Right lobe of liver (tissue), 6 donors: ENCODE measurements around the gene ZDHHC11. TPM values are rescaled to one million over a fixed set of nuclear protein-coding genes. Genes with fewer than 3 reads are reported as not detected.
A peak's percentile ranks its signal among the peaks of the same experiment; 100 is the strongest.

Source experiments
- ATAC-seq, 4 donors: fragments of 200-7000 bp; cut with Tn5 transposase; one replicate each; pipeline ENCODE4 v1.9.1; 2020; ENCODE audit warnings: mild to moderate bottlenecking in 4 of 4, moderate library complexity in 4 of 4
- DNase-seq, 3 donors: peaks; one replicate each; pipeline ENCODE4 v3.0.0-alpha.2; 2020
- H3K27ac ChIP-seq, 3 donors: fragments of 200-600 bp; one replicate each; pipeline ENCODE4 v1.8.0; 2022
- H3K27me3 ChIP-seq, 2 donors: fragments of 200-600 bp; one replicate each; pipeline ENCODE4 v1.8.0; 2022
- H3K36me3 ChIP-seq, 4 donors: fragments of 200-600 bp; sonication (generic) in 1 of 4; one replicate each; pipeline versions ENCODE4 v1.5.1 to v1.8.0; 2017 to 2022; ENCODE audit warnings: control low read depth in 1 of 4
- H3K4me1 ChIP-seq, 4 donors: fragments of 200-600 bp; sonication (generic) in 1 of 4; one replicate each; pipeline versions ENCODE4 v1.5.1 to v1.8.0; 2017 to 2022; ENCODE audit warnings: control low read depth in 1 of 4
- H3K4me3 ChIP-seq, 3 donors: fragments of 200-600 bp; one replicate each; pipeline ENCODE4 v1.8.0; 2022
- H3K9me3 ChIP-seq, 4 donors: fragments of 200-600 bp; sonication (generic) in 1 of 4; one replicate each; pipeline versions ENCODE4 v1.5.1 to v1.8.0; 2017 to 2022; ENCODE audit warnings: control low read depth in 1 of 4
- POLR2A ChIP-seq: fragments of 450-650 bp; IDR thresholded peaks from one replicate; pipeline ENCODE4 v1.6.1; 2017; ENCODE audit warnings: antibody characterized with exemption, mild to moderate bottlenecking
- WGBS: methylation state at CpG from one replicate; pipeline ENCODE4 v1.1.6; 2018; ENCODE audit warnings: low coverage, low lambda C conversion rate; ENCODE audit not compliant: insufficient coverage; ENCODE audit errors: missing lambda C conversion rate; 5-methylcytosine and 5-hydroxymethylcytosine counted together
- intact Hi-C, 2 donors: fragments of 100-400 bp; cut with DNase I; formaldehyde crosslinking; loops; one replicate each; pipeline versions ENCODE4 v1.11.2 to v1.14.1; 2022
- long read RNA-seq: library from polyadenylated mRNA; unstranded; transcript quantifications from one replicate; pipeline ENCODE4 v2.0.0, GENCODE V29; 2019
- total RNA-seq, 6 experiments: library from RNA; depleted of rRNA in 2 of 6; stranded (reverse); fragments of >200 nt in 2 of 6; fragmentation: NEBNext Ultra II Directional in 3 of 6; extraction: Animal tissue kit (Norgen Biotek cat#: 25700) in 3 of 6; gene quantifications; one replicate each; pipeline versions ENCODE4 v1.1.0 to v1.2.4, GENCODE V29; 2016 to 2023
- TF ChIP-seq, protein P1 (sequence below), 4 donors: fragments of 200-600 bp in 3 of 4; fragments of 450-650 bp in 1 of 4; IDR thresholded peaks; one replicate each; pipeline versions ENCODE4 v1.5.1 to v1.8.0; 2016 to 2022; ENCODE audit warnings: antibody characterized with exemption in 4 of 4, mild to moderate bottlenecking in 2 of 4
- donor health status: DM: no; HTN: yes; CAD: no.
- donor health status: DM: no; HTN: no; CAD: no.
- donor health status: DM: no; HTN: no; CAD: no.
- donor health status: DM: no; HTN: yes; CAD: no.
- donor health status: DM: no; HTN: yes; CAD: no.

ZDHHC11 gene, protein sequence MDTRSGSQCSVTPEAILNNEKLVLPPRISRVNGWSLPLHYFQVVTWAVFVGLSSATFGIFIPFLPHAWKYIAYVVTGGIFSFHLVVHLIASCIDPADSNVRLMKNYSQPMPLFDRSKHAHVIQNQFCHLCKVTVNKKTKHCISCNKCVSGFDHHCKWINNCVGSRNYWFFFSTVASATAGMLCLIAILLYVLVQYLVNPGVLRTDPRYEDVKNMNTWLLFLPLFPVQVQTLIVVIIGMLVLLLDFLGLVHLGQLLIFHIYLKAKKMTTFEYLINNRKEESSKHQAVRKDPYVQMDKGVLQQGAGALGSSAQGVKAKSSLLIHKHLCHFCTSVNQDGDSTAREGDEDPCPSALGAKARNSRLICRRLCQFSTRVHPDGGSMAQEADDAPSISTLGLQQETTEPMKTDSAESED
- 10 to 100 TPM in 2 of 6 experiments, 1 to 10 TPM in 3, under 1 TPM in 1; 0.50 to 14.4 (median 5.8) TPM for total RNA-seq
- long read RNA-seq = 0 reads

DNA sequence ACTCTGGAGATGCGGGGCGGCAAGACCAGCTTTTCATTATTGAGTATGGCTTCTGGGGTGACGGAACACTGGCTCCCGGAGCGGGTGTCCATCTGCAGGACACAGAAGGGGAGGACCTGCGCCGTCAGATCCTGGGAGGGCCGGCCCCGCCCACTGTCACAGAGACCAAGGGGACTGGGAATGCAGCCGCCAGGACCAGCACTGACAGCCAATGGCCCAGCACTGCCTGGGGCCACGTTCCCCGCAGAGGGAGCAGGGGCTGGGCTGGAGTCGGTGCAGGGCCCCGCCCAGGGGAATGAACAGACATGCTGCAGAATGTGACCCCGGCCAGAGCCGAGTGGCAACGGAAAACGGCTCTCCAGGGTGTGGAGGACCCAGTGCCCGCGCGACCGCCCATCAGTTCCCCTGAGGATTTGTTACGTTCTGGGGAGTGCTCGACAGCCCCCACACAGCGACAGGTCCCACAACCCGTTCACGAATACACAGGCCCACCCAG lies at the start of gene ZDHHC11:
TSS of gene ZDHHC11 (minus strand) at position 476 of the 496 bp plus-strand sequence. CDS start at position 92, 384 bp downstream.
- Histone ChIP-seq H3K4me3 (peak within 1 kb of the TSS in 2 of 3 donors; percentile 9 to 21), H3K4me1 (no peaks in the 10 kb centered on the region), H3K27me3 (no peaks in the 10 kb centered on the region), H3K9me3 (no peaks in the 10 kb centered on the region), H3K36me3 (no peaks in the 10 kb centered on the region), H3K27ac (no peak within 1 kb of the TSS)
- WGBS = 80% methylated on average over 4 of the region's 27 CpGs
- TF ChIP-seq, protein P1, sequence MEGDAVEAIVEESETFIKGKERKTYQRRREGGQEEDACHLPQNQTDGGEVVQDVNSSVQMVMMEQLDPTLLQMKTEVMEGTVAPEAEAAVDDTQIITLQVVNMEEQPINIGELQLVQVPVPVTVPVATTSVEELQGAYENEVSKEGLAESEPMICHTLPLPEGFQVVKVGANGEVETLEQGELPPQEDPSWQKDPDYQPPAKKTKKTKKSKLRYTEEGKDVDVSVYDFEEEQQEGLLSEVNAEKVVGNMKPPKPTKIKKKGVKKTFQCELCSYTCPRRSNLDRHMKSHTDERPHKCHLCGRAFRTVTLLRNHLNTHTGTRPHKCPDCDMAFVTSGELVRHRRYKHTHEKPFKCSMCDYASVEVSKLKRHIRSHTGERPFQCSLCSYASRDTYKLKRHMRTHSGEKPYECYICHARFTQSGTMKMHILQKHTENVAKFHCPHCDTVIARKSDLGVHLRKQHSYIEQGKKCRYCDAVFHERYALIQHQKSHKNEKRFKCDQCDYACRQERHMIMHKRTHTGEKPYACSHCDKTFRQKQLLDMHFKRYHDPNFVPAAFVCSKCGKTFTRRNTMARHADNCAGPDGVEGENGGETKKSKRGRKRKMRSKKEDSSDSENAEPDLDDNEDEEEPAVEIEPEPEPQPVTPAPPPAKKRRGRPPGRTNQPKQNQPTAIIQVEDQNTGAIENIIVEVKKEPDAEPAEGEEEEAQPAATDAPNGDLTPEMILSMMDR (IDR thresholded peaks at IDR 0.05) = no peak
- TF ChIP-seq POLR2A = no peak
- ATAC-seq = peak; percentile 29 to 59 (median 46)
- DNase-seq = peak; percentile 37 to 54 (median 47)
- intact Hi-C loops = no loop called here

DNA sequence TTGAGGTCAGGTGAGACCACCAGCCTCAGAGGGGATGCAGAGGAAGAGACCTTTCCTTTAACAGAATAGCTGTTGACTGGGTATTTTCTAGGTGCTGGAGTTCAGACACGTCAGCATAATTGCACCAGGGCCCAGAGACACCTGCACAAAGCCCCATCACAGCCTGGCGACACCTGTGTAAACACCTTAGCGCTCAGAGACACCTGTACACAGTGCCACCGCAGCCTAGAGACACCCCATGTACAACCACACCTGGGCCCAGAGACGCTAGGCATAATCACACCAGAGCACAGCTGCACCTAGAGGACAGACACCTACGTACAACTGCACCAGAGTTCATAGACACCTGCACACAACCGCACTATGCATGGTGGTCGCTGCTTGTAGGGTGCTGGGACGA lies 42.9 kb upstream of the ZDHHC11 start:
- no CpG with 5 or more reads among the region's 9 CpGs for WGBS
- no peak for ATAC-seq

DNA sequence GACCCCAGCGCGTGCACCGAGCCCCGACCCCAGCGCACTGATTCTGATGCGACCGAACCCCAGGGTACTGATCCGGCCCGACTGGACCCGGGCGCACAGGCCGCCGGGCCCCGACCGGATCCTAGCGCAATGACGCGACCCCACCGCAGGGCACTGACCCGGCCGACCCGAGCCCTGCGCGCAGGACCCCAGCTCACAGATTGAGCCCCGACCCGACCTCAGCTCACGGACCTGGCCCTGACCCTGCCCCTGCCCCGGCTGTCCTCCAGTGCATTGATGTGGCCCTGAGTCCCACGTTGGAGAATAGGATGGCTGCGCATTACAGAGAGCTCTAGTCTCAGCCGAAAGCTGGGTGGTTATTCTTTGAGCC lies 42.3 kb upstream of the ZDHHC11 start:
- peaks cover 0 to 9% (median 0%) of the 10 kb centered on the region in 4 donors for H3K4me1 ChIP-seq
- peaks cover under 1 to 21% (median 10%) of the 10 kb centered on the region in 4 donors for H3K36me3 ChIP-seq
- intact Hi-C loops = no loop called here
- H3K27me3 ChIP-seq = no peaks in the 10 kb centered on the region
- ATAC-seq (no peak), DNase-seq (no peak)
- no peak overlapping the region for H3K27ac ChIP-seq
- H3K9me3 ChIP-seq = no peaks in the 10 kb centered on the region
- TF ChIP-seq POLR2A = no peak
- TF ChIP-seq, protein P1 (IDR thresholded peaks at IDR 0.05) = no peak
- WGBS = 0% methylated on average over 1 of the region's 31 CpGs
- H3K4me3 ChIP-seq = peak overlapping the region; percentile 79 to 86 (median 82)

More for the DNA sequence above, 42.9 kb upstream of the ZDHHC11 start:
- no peaks in the 10 kb centered on the region for H3K9me3 ChIP-seq
- intact Hi-C loops = no loop called here
- H3K27me3 ChIP-seq = no peaks in the 10 kb centered on the region
- H3K4me1 ChIP-seq = peaks cover 0 to 9% (median 0%) of the 10 kb centered on the region in 4 donors
- no peak overlapping the region for H3K4me3 ChIP-seq
- TF ChIP-seq, protein P1 (IDR thresholded peaks at IDR 0.05) = no peak
- TF ChIP-seq POLR2A = no peak
- no peak overlapping the region for H3K27ac ChIP-seq
- peaks cover 0 to 15% (median 4%) of the 10 kb centered on the region in 4 donors for H3K36me3 ChIP-seq
- no peak for DNase-seq

DNA sequence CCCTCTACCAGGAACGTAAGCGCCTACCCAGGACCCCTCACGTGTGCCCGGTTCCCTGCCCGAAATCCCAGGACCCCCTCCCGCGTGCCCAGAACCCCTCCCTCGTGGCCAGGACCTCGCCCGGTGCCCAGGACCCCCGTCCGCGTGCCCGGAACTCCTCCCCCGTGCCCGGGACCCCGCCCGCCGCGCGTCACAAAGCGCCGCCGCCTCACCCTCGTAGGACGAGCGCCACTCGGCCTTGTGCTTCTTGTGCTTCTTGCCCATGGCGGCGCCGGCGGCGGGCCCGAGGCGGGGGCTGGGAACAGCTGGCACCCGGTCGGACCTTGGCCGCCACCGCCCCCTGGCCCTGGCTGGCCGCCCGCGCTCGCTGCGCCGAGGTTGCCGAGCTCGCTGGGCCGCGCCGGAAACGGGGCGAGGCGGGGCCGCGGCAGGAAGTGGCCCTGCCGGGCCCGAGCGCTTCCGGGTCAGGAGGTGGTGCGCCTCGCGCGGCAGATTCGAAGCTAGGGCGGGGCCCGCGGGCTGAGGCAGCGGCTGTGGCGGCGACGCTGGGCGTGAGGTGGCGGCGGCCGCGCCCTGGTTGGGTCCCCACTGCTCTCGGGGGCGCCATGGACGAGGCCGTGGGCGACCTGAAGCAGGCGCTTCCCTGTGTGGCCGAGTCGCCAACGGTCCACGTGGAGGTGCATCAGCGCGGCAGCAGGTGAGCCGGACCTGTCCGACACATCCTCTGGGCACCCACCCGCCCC lies 41.8 kb upstream of the ZDHHC11 start, which contains the start of the genes BRD9 and TRIP13:
TSS of gene BRD9 (minus strand) at position 408 of the 743 bp plus-strand sequence. CDS start at position 264, 144 bp downstream.
TSS of gene TRIP13 (plus strand) at position 491 of the 743 bp plus-strand sequence. CDS start at position 606, 115 bp downstream.
- DNase-seq (peak; percentile 90 to 91 (median 90)), ATAC-seq (peak; percentile 94 to 99 (median 96))
- Histone ChIP-seq H3K27me3 (no peaks in the 10 kb centered on the region), H3K27ac (peak within 1 kb of the TSS; percentile 58 to 82 (median 76)), H3K9me3 (no peaks in the 10 kb centered on the region), H3K36me3 (peaks cover 5 to 25% (median 13%) of the 10 kb centered on the region in 4 donors), H3K4me1 (peaks cover 0 to 9% (median 0%) of the 10 kb centered on the region in 4 donors), H3K4me3 (peak within 1 kb of the TSS; percentile 79 to 86 (median 82))
- intact Hi-C loops = no loop called here
- peak; percentile 56 for TF ChIP-seq POLR2A
- TF ChIP-seq, protein P1 (IDR thresholded peaks at IDR 0.05) = peak in 2 of 4 donors; percentile 11 to 24
- under 1% methylated on average over 18 of the region's 91 CpGs for WGBS
